Germinal center (tissue), 1 donor: Measurements from ENCODE around the gene SLC30A5.
"Not testable (repeated sequence)": the region's sequence is repeated elsewhere in the genome, so short reads cannot be mapped to it uniquely, and the experiment has no call there.

Experiments used
- DNase-seq: peaks from one replicate; pipeline ENCODE4 v3.0.0; 2012; ENCODE audit warnings: mixed read lengths, low spot score

SLC30A5 gene

GRCh38 chr5:69105996-69106906, 12.4 kb downstream of the SLC30A5 start:
- peak; percentile 50 for DNase-seq

GRCh38 chr5:69108367-69108766, 14.6 kb downstream of the SLC30A5 start:
- DNase-seq = not testable (repeated sequence)

- no peak for DNase-seq
These were observed 20.0 kb downstream of the SLC30A5 start for GRCh38 chr5:69113851-69114250.

GRCh38 chr5:69115526-69115925, 21.7 kb downstream of the SLC30A5 start:
- DNase-seq = no peak

GRCh38 chr5:69129413-69129812, 35.6 kb downstream of the SLC30A5 start:
- no peak for DNase-seq

- DNase-seq = no peak
These were observed 36.4 kb downstream of the SLC30A5 start for GRCh38 chr5:69130241-69130640.

GRCh38 chr5:69131304-69131703, 37.5 kb downstream of the SLC30A5 start:
- DNase-seq = no peak

GRCh38 chr5:69134126-69134525, 40.3 kb downstream of the SLC30A5 start:
- DNase-seq = no peak

GRCh38 chr5:69136293-69136692, 42.5 kb downstream of the SLC30A5 start:
- peak; percentile 81 for DNase-seq

- DNase-seq = not testable (repeated sequence)
These were observed 43.4 kb downstream of the SLC30A5 start for GRCh38 chr5:69137208-69137607.

GRCh38 chr5:69137807-69138206, 44.0 kb downstream of the SLC30A5 start:
- no peak for DNase-seq

GRCh38 chr5:69138766-69139165, 45.0 kb downstream of the SLC30A5 start:
- no peak for DNase-seq

GRCh38 chr5:69140239-69140638, 46.4 kb downstream of the SLC30A5 start:
- DNase-seq = not testable (repeated sequence)

GRCh38 chr5:69140827-69141226, 47.0 kb downstream of the SLC30A5 start:
- DNase-seq = no peak

- not testable (repeated sequence) for DNase-seq
These were observed 54.8 kb downstream of the SLC30A5 start for GRCh38 chr5:69148576-69148975.

- no peak for DNase-seq
These were observed 55.3 kb downstream of the SLC30A5 start for GRCh38 chr5:69148981-69149675.

- no peak for DNase-seq
These were observed 55.8 kb downstream of the SLC30A5 start for GRCh38 chr5:69149676-69150010.

GRCh38 chr5:69152731-69153130, 58.9 kb downstream of the SLC30A5 start:
- DNase-seq = no peak

- DNase-seq = no peak
These were observed 62.6 kb downstream of the SLC30A5 start for GRCh38 chr5:69156456-69156855.

GRCh38 chr5:69158039-69158438, 64.2 kb downstream of the SLC30A5 start:
- DNase-seq = no peak

GRCh38 chr5:69160651-69161050, 66.8 kb downstream of the SLC30A5 start:
- DNase-seq = no peak

- peak; percentile 99 for DNase-seq
These were observed 73.1 kb downstream of the SLC30A5 start, which contains the start of gene CCNB1 for GRCh38 chr5:69166686-69167492. CCNB1 (plus strand) TSS chr5:69167150; CDS start chr5:69167263, 113 bp downstream.
